GM13977 (cell line): ENCODE measurements around the gene ANKRD13A.

Experiments used
- DNase-seq: peaks from one replicate; pipeline ENCODE4 v3.0.0; 2012; ENCODE audit warnings: low spot score
- CTCF ChIP-seq: IDR thresholded peaks from 2 replicates; pipeline ENCODE4 v1.5.1; 2012; ENCODE audit warnings: mild to moderate bottlenecking, control low read depth; ENCODE audit not compliant: insufficient read depth; ENCODE audit errors: extremely low read depth, missing control alignments
- in situ Hi-C: fragments of 300-500 bp; cut with MboI; formaldehyde crosslinking; loops from one replicate; pipeline ENCODE4 v1.12.0; 2022; ENCODE audit warnings: low sequenced_read_pairs, low pct_unique_long_range_greater_than_20kb, mixed read lengths, inconsistent platforms; ENCODE audit not compliant: unreplicated experiment

Gene ANKRD13A

GRCh38 chr12:109963743-109964429 lies 35.3 kb upstream of the ANKRD13A start:
- TF ChIP-seq CTCF, result no peak
- in situ Hi-C loops, result no loop called here
- no peak for DNase-seq

GRCh38 chr12:109966546-109966945 lies 32.7 kb upstream of the ANKRD13A start:
- DNase-seq, result no peak
- in situ Hi-C loops, result no loop called here
- TF ChIP-seq CTCF, result no peak

- DNase-seq, result no peak
- TF ChIP-seq CTCF, result no peak
- in situ Hi-C loops, result no loop called here
Observed at GRCh38 chr12:109967383-109968031, 31.7 kb upstream of the ANKRD13A start.

GRCh38 chr12:109968032-109968420 lies 31.2 kb upstream of the ANKRD13A start:
- TF ChIP-seq CTCF, result no peak
- in situ Hi-C loops, result no loop called here
- no peak for DNase-seq

- no peak for DNase-seq
- in situ Hi-C loops, result no loop called here
- TF ChIP-seq CTCF, result no peak
Observed at GRCh38 chr12:109968801-109969200, 30.4 kb upstream of the ANKRD13A start.

GRCh38 chr12:109972821-109973220 lies 26.4 kb upstream of the ANKRD13A start:
- no peak for DNase-seq
- no peak for TF ChIP-seq CTCF
- in situ Hi-C loops, result no loop called here
